Trophoblast cell (in vitro differentiated cells and primary cell): ENCODE measurements around the gene STXBP6.
A peak's percentile ranks its signal among the peaks of the same experiment; 100 is the strongest.

Experiments used
- DNase-seq, 2 donors: peaks; one replicate each; pipeline ENCODE4 v3.0.0-alpha.2; 2016
- H2AFZ ChIP-seq: 2 replicates; pipeline ENCODE4 v1.6.1; 2013; ENCODE audit warnings: low read length, moderate library complexity, mild to moderate bottlenecking; ENCODE audit not compliant: insufficient read depth, poor library complexity
- H2AK5ac ChIP-seq: 2 replicates; pipeline ENCODE4 v1.6.1; 2013; ENCODE audit warnings: mild to moderate bottlenecking, low read length
- H2BK120ac ChIP-seq: 2 replicates; pipeline ENCODE4 v1.6.1; 2013; ENCODE audit warnings: low read length, mild to moderate bottlenecking, moderate library complexity; ENCODE audit not compliant: insufficient read depth, poor library complexity
- H2BK12ac ChIP-seq: 2 replicates; pipeline ENCODE4 v1.6.1; 2013; ENCODE audit warnings: mild to moderate bottlenecking, low read length, moderate library complexity
- H2BK5ac ChIP-seq: 2 replicates; pipeline ENCODE4 v1.6.1; 2013; ENCODE audit warnings: low read length, low read depth, moderate library complexity, mild to moderate bottlenecking; ENCODE audit not compliant: poor library complexity
- H3K14ac ChIP-seq: 2 replicates; pipeline ENCODE4 v1.6.1; 2013; ENCODE audit warnings: mild to moderate bottlenecking, low read length
- H3K18ac ChIP-seq: 2 replicates; pipeline ENCODE4 v1.6.1; 2013; ENCODE audit warnings: mild to moderate bottlenecking, low read length
- H3K23ac ChIP-seq: 2 replicates; pipeline ENCODE4 v1.6.1; 2013; ENCODE audit warnings: low read length
- H3K27ac ChIP-seq: 2 replicates; pipeline ENCODE4 v1.5.1; 2013; ENCODE audit warnings: low read depth, mild to moderate bottlenecking, inconsistent platforms, low read length, moderate library complexity
- H3K27me3 ChIP-seq: 2 replicates; pipeline ENCODE4 v1.6.1; 2013; ENCODE audit warnings: inconsistent platforms, mild to moderate bottlenecking, low read length, moderate library complexity; ENCODE audit not compliant: insufficient read depth
- H3K36me3 ChIP-seq, 2 experiments: 1 replicate in 1 of 2; 2 replicates in 1 of 2; pipeline ENCODE4 v1.6.1; 2013; ENCODE audit warnings: low read length in 2 of 2, mild to moderate bottlenecking in 2 of 2, moderate library complexity in 1 of 2; ENCODE audit not compliant: insufficient read depth in 2 of 2, control insufficient read depth in 1 of 2
- H3K4ac ChIP-seq: 2 replicates; pipeline ENCODE4 v1.6.1; 2013; ENCODE audit warnings: low read depth, mild to moderate bottlenecking, low read length, moderate library complexity
- H3K4me1 ChIP-seq, 2 experiments: 1 replicate in 1 of 2; 2 replicates in 1 of 2; pipeline ENCODE4 v1.6.1; 2013; ENCODE audit warnings: low read length in 2 of 2, mild to moderate bottlenecking in 2 of 2, moderate library complexity in 1 of 2; ENCODE audit not compliant: insufficient read depth in 2 of 2, control insufficient read depth in 1 of 2
- H3K4me2 ChIP-seq: 2 replicates; pipeline ENCODE4 v1.6.1; 2013; ENCODE audit warnings: inconsistent platforms, mild to moderate bottlenecking, low read length, moderate library complexity
- H3K4me3 ChIP-seq: 2 replicates; pipeline ENCODE4 v1.5.1; 2013; ENCODE audit warnings: mild to moderate bottlenecking, low read depth, low read length, inconsistent platforms
- H3K79me1 ChIP-seq: one replicate; pipeline ENCODE4 v1.6.1; 2013; ENCODE audit warnings: low read length
- H3K79me2 ChIP-seq: 2 replicates; pipeline ENCODE4 v1.6.1; 2013; ENCODE audit warnings: low read length, mild to moderate bottlenecking; ENCODE audit not compliant: control insufficient read depth, insufficient read depth, poor library complexity
- H3K9ac ChIP-seq: 2 replicates; pipeline ENCODE4 v1.6.1; 2013; ENCODE audit warnings: mild to moderate bottlenecking, low read length
- H3K9me3 ChIP-seq: 2 replicates; pipeline ENCODE4 v1.6.1; 2013; ENCODE audit warnings: low read depth, mild to moderate bottlenecking, control low read depth, inconsistent platforms, low read length; ENCODE audit not compliant: insufficient read depth
- H4K12ac ChIP-seq: 2 replicates; pipeline ENCODE4 v1.6.1; 2013; ENCODE audit warnings: low read depth, mild to moderate bottlenecking, low read length, moderate library complexity
- H4K8ac ChIP-seq: 2 replicates; pipeline ENCODE4 v1.6.1; 2013; ENCODE audit warnings: low read depth, mild to moderate bottlenecking, low read length, moderate library complexity
- H4K91ac ChIP-seq: one replicate; pipeline ENCODE4 v1.6.1; 2013; ENCODE audit warnings: low read depth, mild to moderate bottlenecking, low read length, moderate library complexity
- WGBS: extraction: QIAGEN DNeasy Blood & Tissue Kit; methylation state at CpG from one replicate; pipeline ENCODE4 v1.1.7; 2013; ENCODE audit warnings: missing lambda C conversion rate; ENCODE audit not compliant: insufficient read length, insufficient coverage; ENCODE audit errors: extremely low coverage; 5-methylcytosine and 5-hydroxymethylcytosine counted together

The STXBP6 gene

DNA sequence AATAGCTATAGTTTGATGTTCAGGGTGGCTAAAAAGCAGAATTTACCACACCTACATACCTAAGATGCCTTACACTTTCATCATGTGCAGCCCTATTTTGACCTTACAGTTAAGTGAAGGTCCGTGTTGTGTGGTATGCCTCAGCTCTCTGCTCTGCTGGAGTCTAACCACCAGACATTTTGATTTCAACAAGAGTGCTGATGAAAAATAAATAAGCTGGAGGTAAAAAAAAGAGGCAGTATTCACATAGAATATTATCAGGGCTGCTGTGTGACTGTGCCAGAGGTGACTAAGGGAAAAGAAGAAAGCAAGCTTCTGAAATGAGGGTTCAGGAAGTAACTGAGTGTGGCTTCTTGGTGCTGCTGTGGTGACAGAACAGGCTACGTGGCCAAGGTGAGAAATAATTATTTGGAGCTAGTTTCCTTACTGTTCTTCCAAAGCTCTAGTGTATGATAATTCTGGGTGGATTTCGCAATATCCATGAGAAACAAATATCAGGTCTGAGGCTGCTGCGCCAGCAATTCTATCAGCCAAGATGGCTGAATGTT is 188.8 kb downstream of the STXBP6 start:
- Histone ChIP-seq H3K27me3 (no peaks in the 10 kb centered on the region), H2AFZ (no peak overlapping the region), H3K9me3 (no peaks in the 10 kb centered on the region), H2BK120ac (no peak overlapping the region), H2AK5ac (no peak overlapping the region), H3K18ac (no peak overlapping the region), H3K4ac (no peak overlapping the region), H3K79me2 (peaks cover 1% of the 10 kb centered on the region), H3K14ac (no peak overlapping the region), H3K4me1 (peaks cover 0 to 4% of the 10 kb centered on the region in 2 experiments), H2BK5ac (no peak overlapping the region), H3K79me1 (no peaks in the 10 kb centered on the region), H3K36me3 (no peaks in the 10 kb centered on the region), H2BK12ac (no peak overlapping the region), H3K4me3 (no peak overlapping the region), H4K8ac (no peak overlapping the region), H3K9ac (no peak overlapping the region), H4K91ac (no peak overlapping the region), H4K12ac (no peak overlapping the region), H3K23ac (no peak overlapping the region), H3K27ac (no peak overlapping the region), H3K4me2 (peak overlapping the region; percentile 34)
- peak in 1 of 2 donors; percentile 18 for DNase-seq
- no CpG with 5 or more reads among the region's 4 CpGs for WGBS

DNA sequence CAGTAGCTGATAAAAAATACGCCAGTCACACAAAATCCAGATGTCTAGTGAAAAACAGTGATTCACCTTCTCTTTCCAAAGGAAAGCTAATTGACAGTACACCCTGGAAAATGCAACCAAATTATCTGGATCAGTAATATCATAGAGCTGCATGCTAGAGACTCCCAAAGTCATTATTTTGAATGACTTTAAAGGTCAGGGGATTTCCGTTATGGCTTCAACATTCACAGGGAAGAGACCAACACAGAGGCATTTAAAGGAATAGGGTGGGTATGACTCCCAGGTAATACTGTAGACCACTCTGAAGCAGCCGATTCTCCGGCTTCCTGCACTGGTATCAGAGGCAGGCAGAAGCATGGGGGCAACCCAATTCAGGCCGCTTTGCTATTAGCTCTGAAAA is 190.4 kb downstream of the STXBP6 start:
- H3K27me3 ChIP-seq = no peaks in the 10 kb centered on the region
- no peak overlapping the region for H3K9ac ChIP-seq
- peak overlapping the region; percentile 24 for H4K91ac ChIP-seq
- no peaks in the 10 kb centered on the region for H3K9me3 ChIP-seq
- no peak overlapping the region for H2BK12ac ChIP-seq
- H3K36me3 ChIP-seq = no peaks in the 10 kb centered on the region
- peaks cover 1% of the 10 kb centered on the region for H3K79me2 ChIP-seq
- H3K27ac ChIP-seq = no peak overlapping the region
- no peak overlapping the region for H4K12ac ChIP-seq
- no peak overlapping the region for H2AFZ ChIP-seq
- no peak overlapping the region for H2BK5ac ChIP-seq
- no peak overlapping the region for H3K4me3 ChIP-seq
- no CpG with 5 or more reads among the region's 5 CpGs for WGBS
- H3K14ac ChIP-seq = no peak overlapping the region
- no peak overlapping the region for H4K8ac ChIP-seq
- no peak for DNase-seq
- no peak overlapping the region for H3K4ac ChIP-seq
- no peaks in the 10 kb centered on the region for H3K79me1 ChIP-seq
- H3K4me2 ChIP-seq = no peak overlapping the region
- H2BK120ac ChIP-seq = no peak overlapping the region
- peaks cover 0 to 4% of the 10 kb centered on the region in 2 experiments for H3K4me1 ChIP-seq
- H2AK5ac ChIP-seq = no peak overlapping the region
- H3K23ac ChIP-seq = no peak overlapping the region
- no peak overlapping the region for H3K18ac ChIP-seq

DNA sequence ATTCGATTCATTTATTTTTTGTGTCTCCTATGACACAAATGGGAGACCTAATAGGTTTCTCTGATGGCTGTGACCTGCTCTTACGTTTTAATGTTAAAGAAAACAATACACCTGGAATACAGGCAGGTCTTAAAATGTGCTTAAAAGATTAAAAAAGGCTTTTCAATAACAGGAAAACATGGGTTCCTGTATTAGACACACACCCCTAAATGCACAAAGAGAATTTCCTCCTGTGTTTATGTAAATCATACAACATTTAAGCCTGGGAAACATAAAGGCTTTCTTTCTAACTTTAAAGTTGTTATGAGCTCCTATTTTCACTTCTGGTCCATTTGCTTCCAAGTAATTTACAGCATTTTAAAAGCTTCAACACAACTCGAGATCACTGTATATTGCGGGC is 191.3 kb downstream of the STXBP6 start:
- Histone ChIP-seq H3K4me3 (no peak overlapping the region), H3K9ac (no peak overlapping the region), H2BK12ac (no peak overlapping the region), H3K36me3 (no peaks in the 10 kb centered on the region), H2AK5ac (no peak overlapping the region), H3K4me1 (peaks cover 0 to 4% of the 10 kb centered on the region in 2 experiments), H3K9me3 (no peaks in the 10 kb centered on the region), H4K12ac (no peak overlapping the region), H3K23ac (no peak overlapping the region), H3K79me1 (no peaks in the 10 kb centered on the region), H3K27me3 (no peaks in the 10 kb centered on the region), H3K79me2 (peaks cover 1% of the 10 kb centered on the region), H2BK5ac (no peak overlapping the region), H4K91ac (no peak overlapping the region), H3K4me2 (no peak overlapping the region), H3K18ac (no peak overlapping the region), H3K14ac (no peak overlapping the region), H4K8ac (no peak overlapping the region), H2BK120ac (no peak overlapping the region), H3K27ac (no peak overlapping the region), H2AFZ (no peak overlapping the region), H3K4ac (no peak overlapping the region)
- DNase-seq = no peak
- WGBS = no CpG with 5 or more reads among the region's 4 CpGs

DNA sequence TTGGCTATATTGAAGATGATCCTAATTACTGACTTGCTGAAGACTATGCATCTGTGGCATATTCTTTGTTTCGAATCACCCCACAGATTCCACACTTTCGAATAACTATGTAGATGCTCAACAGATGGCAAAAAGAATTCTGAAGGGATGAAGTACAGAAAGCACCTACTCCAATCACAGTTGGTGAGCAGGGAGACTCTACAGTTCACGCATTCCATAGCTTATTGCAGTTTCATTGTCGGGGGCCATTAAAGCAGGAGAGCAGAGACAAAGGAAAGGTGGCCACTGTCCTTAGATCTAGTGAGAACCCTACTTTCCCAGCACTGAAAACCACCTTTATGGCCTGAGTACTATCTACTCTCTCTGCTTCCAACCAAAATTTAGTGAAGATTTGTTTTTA is 191.9 kb downstream of the STXBP6 start:
- H2AFZ ChIP-seq = no peak overlapping the region
- H4K8ac ChIP-seq = no peak overlapping the region
- H3K36me3 ChIP-seq = no peaks in the 10 kb centered on the region
- H3K23ac ChIP-seq = no peak overlapping the region
- H3K4me1 ChIP-seq = peaks cover 0 to 4% of the 10 kb centered on the region in 2 experiments
- no peak overlapping the region for H3K4me3 ChIP-seq
- H4K12ac ChIP-seq = no peak overlapping the region
- no peak overlapping the region for H2BK12ac ChIP-seq
- no peaks in the 10 kb centered on the region for H3K9me3 ChIP-seq
- H3K79me2 ChIP-seq = peaks cover 1% of the 10 kb centered on the region
- no peak overlapping the region for H3K27ac ChIP-seq
- H2BK120ac ChIP-seq = no peak overlapping the region
- H3K14ac ChIP-seq = no peak overlapping the region
- H2BK5ac ChIP-seq = no peak overlapping the region
- no peak overlapping the region for H3K18ac ChIP-seq
- no peak overlapping the region for H3K4ac ChIP-seq
- no peaks in the 10 kb centered on the region for H3K27me3 ChIP-seq
- no peak overlapping the region for H3K9ac ChIP-seq
- no peak for DNase-seq
- no peak overlapping the region for H3K4me2 ChIP-seq
- no CpG with 5 or more reads among the region's 4 CpGs for WGBS
- H3K79me1 ChIP-seq = no peaks in the 10 kb centered on the region
- no peak overlapping the region for H4K91ac ChIP-seq
- H2AK5ac ChIP-seq = no peak overlapping the region
